Measurements from ENCODE around the gene ZSWIM8. TPM values are rescaled to one million over a fixed set of nuclear protein-coding genes. Genes with fewer than 3 reads are reported as not detected.
"Not testable (repeated sequence)": the region's sequence is repeated elsewhere in the genome, so short reads cannot be mapped to it uniquely, and the experiment has no call there.

The ZSWIM8 gene
- polyA plus RNA-seq, 1 donor: 146 TPM

GRCh38 chr10:73816917-73817729 lies 31.7 kb downstream of the ZSWIM8 start:
- 94% methylated on average over 3 of the region's 10 CpGs for WGBS (ENCODE audit: insufficient coverage, low lambda C conversion rate)
- Histone ChIP-seq H3K9me3 (ENCODE audit: control insufficient read depth, low read depth, low read length) (no peaks in the 10 kb centered on the region), H3K4me3 (ENCODE audit: low read length) (no peak overlapping the region), H3K27me3 (ENCODE audit: control insufficient read depth, insufficient read depth, low read length) (no peaks in the 10 kb centered on the region), H3K27ac (ENCODE audit: low read length) (no peak overlapping the region), H3K36me3 (ENCODE audit: control insufficient read depth, insufficient read depth, low read length) (peaks cover 75% of the 10 kb centered on the region), H3K4me1 (ENCODE audit: control insufficient read depth, insufficient read depth, low read length) (no peaks in the 10 kb centered on the region)
- no peak for DNase-seq

GRCh38 chr10:73817826-73818225 lies 32.4 kb downstream of the ZSWIM8 start:
- DNase-seq: no peak
- Histone ChIP-seq H3K4me1 (ENCODE audit: control insufficient read depth, insufficient read depth, low read length) (no peaks in the 10 kb centered on the region), H3K36me3 (ENCODE audit: control insufficient read depth, insufficient read depth, low read length) (peaks cover 78% of the 10 kb centered on the region), H3K9me3 (ENCODE audit: control insufficient read depth, low read depth, low read length) (no peaks in the 10 kb centered on the region), H3K4me3 (ENCODE audit: low read length) (no peak overlapping the region), H3K27me3 (ENCODE audit: control insufficient read depth, insufficient read depth, low read length) (no peaks in the 10 kb centered on the region), H3K27ac (ENCODE audit: low read length) (no peak overlapping the region)
- no CpG with 5 or more reads among the region's 5 CpGs for WGBS (ENCODE audit: insufficient coverage, low lambda C conversion rate)

GRCh38 chr10:73818402-73818801 lies 33.0 kb downstream of the ZSWIM8 start:
- Histone ChIP-seq H3K27me3 (ENCODE audit: control insufficient read depth, insufficient read depth, low read length) (no peaks in the 10 kb centered on the region), H3K9me3 (ENCODE audit: control insufficient read depth, low read depth, low read length) (no peaks in the 10 kb centered on the region), H3K4me1 (ENCODE audit: control insufficient read depth, insufficient read depth, low read length) (no peaks in the 10 kb centered on the region), H3K36me3 (ENCODE audit: control insufficient read depth, insufficient read depth, low read length) (peaks cover 78% of the 10 kb centered on the region), H3K27ac (ENCODE audit: low read length) (no peak overlapping the region), H3K4me3 (ENCODE audit: low read length) (no peak overlapping the region)
- WGBS (ENCODE audit: insufficient coverage, low lambda C conversion rate): no CpG with 5 or more reads among the region's 10 CpGs
- no peak for DNase-seq

- 80% methylated on average over 2 of the region's 5 CpGs for WGBS (ENCODE audit: insufficient coverage, low lambda C conversion rate)
- Histone ChIP-seq H3K4me1 (ENCODE audit: control insufficient read depth, insufficient read depth, low read length) (no peaks in the 10 kb centered on the region), H3K27me3 (ENCODE audit: control insufficient read depth, insufficient read depth, low read length) (no peaks in the 10 kb centered on the region), H3K36me3 (ENCODE audit: control insufficient read depth, insufficient read depth, low read length) (peaks cover 79% of the 10 kb centered on the region), H3K4me3 (ENCODE audit: low read length) (no peak overlapping the region), H3K9me3 (ENCODE audit: control insufficient read depth, low read depth, low read length) (no peaks in the 10 kb centered on the region), H3K27ac (ENCODE audit: low read length) (no peak overlapping the region)
- DNase-seq: no peak
These were observed 33.7 kb downstream of the ZSWIM8 start for GRCh38 chr10:73819081-73819480.

GRCh38 chr10:73819513-73820093 lies 34.2 kb downstream of the ZSWIM8 start:
- peaks cover 80% of the 10 kb centered on the region for H3K36me3 ChIP-seq (ENCODE audit: control insufficient read depth, insufficient read depth, low read length)
- no peaks in the 10 kb centered on the region for H3K27me3 ChIP-seq (ENCODE audit: control insufficient read depth, insufficient read depth, low read length)
- no peaks in the 10 kb centered on the region for H3K9me3 ChIP-seq (ENCODE audit: control insufficient read depth, low read depth, low read length)
- H3K4me3 ChIP-seq (ENCODE audit: low read length): no peak overlapping the region
- whole genome bisulfite sequencing (ENCODE audit: insufficient coverage, low lambda C conversion rate): 80% methylated on average over 1 of the region's 20 CpGs
- H3K4me1 ChIP-seq (ENCODE audit: control insufficient read depth, insufficient read depth, low read length): no peaks in the 10 kb centered on the region
- no peak for DNase-seq
- H3K27ac ChIP-seq (ENCODE audit: low read length): no peak overlapping the region

GRCh38 chr10:73823391-73823790 lies 38.0 kb downstream of the ZSWIM8 start:
- H3K36me3 ChIP-seq (ENCODE audit: control insufficient read depth, insufficient read depth, low read length): peaks cover 74% of the 10 kb centered on the region
- WGBS (ENCODE audit: insufficient coverage, low lambda C conversion rate): 100% methylated on average over 1 of the region's 7 CpGs

GRCh38 chr10:73824146-73824725 lies 38.8 kb downstream of the ZSWIM8 start:
- Histone ChIP-seq H3K4me1 (ENCODE audit: control insufficient read depth, insufficient read depth, low read length) (no peaks in the 10 kb centered on the region), H3K36me3 (ENCODE audit: control insufficient read depth, insufficient read depth, low read length) (peaks cover 72% of the 10 kb centered on the region), H3K4me3 (ENCODE audit: low read length) (no peak overlapping the region), H3K27me3 (ENCODE audit: control insufficient read depth, insufficient read depth, low read length) (no peaks in the 10 kb centered on the region), H3K27ac (ENCODE audit: low read length) (no peak overlapping the region), H3K9me3 (ENCODE audit: control insufficient read depth, low read depth, low read length) (no peaks in the 10 kb centered on the region)
- WGBS (ENCODE audit: insufficient coverage, low lambda C conversion rate): no CpG with 5 or more reads among the region's 14 CpGs
- no peak for DNase-seq

More at GRCh38 chr10:73823391-73823790, 38.0 kb downstream of the ZSWIM8 start:
- no peaks in the 10 kb centered on the region for H3K4me1 ChIP-seq (ENCODE audit: control insufficient read depth, insufficient read depth, low read length)
- H3K27me3 ChIP-seq (ENCODE audit: control insufficient read depth, insufficient read depth, low read length): no peaks in the 10 kb centered on the region
- no peak overlapping the region for H3K27ac ChIP-seq (ENCODE audit: low read length)
- no peaks in the 10 kb centered on the region for H3K9me3 ChIP-seq (ENCODE audit: control insufficient read depth, low read depth, low read length)
- no peak for DNase-seq
- H3K4me3 ChIP-seq (ENCODE audit: low read length): no peak overlapping the region

GRCh38 chr10:73827346-73828089 lies 42.1 kb downstream of the ZSWIM8 start:
- H3K27ac ChIP-seq (ENCODE audit: low read length): no peak overlapping the region
- H3K9me3 ChIP-seq (ENCODE audit: control insufficient read depth, low read depth, low read length): no peaks in the 10 kb centered on the region
- H3K4me3 ChIP-seq (ENCODE audit: low read length): no peak overlapping the region
- no peak for DNase-seq
- no peaks in the 10 kb centered on the region for H3K4me1 ChIP-seq (ENCODE audit: control insufficient read depth, insufficient read depth, low read length)
- no peaks in the 10 kb centered on the region for H3K27me3 ChIP-seq (ENCODE audit: control insufficient read depth, insufficient read depth, low read length)
- no CpG with 5 or more reads among the region's 19 CpGs for WGBS (ENCODE audit: insufficient coverage, low lambda C conversion rate)
- H3K36me3 ChIP-seq (ENCODE audit: control insufficient read depth, insufficient read depth, low read length): peaks cover 52% of the 10 kb centered on the region

GRCh38 chr10:73828161-73828560 lies 42.8 kb downstream of the ZSWIM8 start:
- Histone ChIP-seq H3K27ac (ENCODE audit: low read length) (no peak overlapping the region), H3K4me1 (ENCODE audit: control insufficient read depth, insufficient read depth, low read length) (no peaks in the 10 kb centered on the region), H3K4me3 (ENCODE audit: low read length) (no peak overlapping the region), H3K9me3 (ENCODE audit: control insufficient read depth, low read depth, low read length) (no peaks in the 10 kb centered on the region), H3K27me3 (ENCODE audit: control insufficient read depth, insufficient read depth, low read length) (no peaks in the 10 kb centered on the region), H3K36me3 (ENCODE audit: control insufficient read depth, insufficient read depth, low read length) (peaks cover 50% of the 10 kb centered on the region)
- DNase-seq: no peak
- WGBS (ENCODE audit: insufficient coverage, low lambda C conversion rate): no CpG with 5 or more reads among the region's 6 CpGs

- not testable (repeated sequence) for H3K27ac ChIP-seq (ENCODE audit: low read length); H3K9me3 ChIP-seq (ENCODE audit: control insufficient read depth, low read depth, low read length); H3K27me3 ChIP-seq (ENCODE audit: control insufficient read depth, insufficient read depth, low read length); H3K4me1 ChIP-seq (ENCODE audit: control insufficient read depth, insufficient read depth, low read length); H3K4me3 ChIP-seq (ENCODE audit: low read length); DNase-seq
- peaks cover 41% of the 10 kb centered on the region for H3K36me3 ChIP-seq (ENCODE audit: control insufficient read depth, insufficient read depth, low read length)
- WGBS (ENCODE audit: insufficient coverage, low lambda C conversion rate): no CpG with 5 or more reads among the region's 7 CpGs
These were observed 43.7 kb downstream of the ZSWIM8 start for GRCh38 chr10:73829090-73829489.
